ENCODE results near the gene USP43. TPM values are rescaled to one million over a fixed set of nuclear protein-coding genes. Genes with fewer than 3 reads are reported as not detected.

The USP43 gene
- total RNA-seq, 2 experiments from 2014 or later: 0.25 to 0.30 TPM

DNA sequence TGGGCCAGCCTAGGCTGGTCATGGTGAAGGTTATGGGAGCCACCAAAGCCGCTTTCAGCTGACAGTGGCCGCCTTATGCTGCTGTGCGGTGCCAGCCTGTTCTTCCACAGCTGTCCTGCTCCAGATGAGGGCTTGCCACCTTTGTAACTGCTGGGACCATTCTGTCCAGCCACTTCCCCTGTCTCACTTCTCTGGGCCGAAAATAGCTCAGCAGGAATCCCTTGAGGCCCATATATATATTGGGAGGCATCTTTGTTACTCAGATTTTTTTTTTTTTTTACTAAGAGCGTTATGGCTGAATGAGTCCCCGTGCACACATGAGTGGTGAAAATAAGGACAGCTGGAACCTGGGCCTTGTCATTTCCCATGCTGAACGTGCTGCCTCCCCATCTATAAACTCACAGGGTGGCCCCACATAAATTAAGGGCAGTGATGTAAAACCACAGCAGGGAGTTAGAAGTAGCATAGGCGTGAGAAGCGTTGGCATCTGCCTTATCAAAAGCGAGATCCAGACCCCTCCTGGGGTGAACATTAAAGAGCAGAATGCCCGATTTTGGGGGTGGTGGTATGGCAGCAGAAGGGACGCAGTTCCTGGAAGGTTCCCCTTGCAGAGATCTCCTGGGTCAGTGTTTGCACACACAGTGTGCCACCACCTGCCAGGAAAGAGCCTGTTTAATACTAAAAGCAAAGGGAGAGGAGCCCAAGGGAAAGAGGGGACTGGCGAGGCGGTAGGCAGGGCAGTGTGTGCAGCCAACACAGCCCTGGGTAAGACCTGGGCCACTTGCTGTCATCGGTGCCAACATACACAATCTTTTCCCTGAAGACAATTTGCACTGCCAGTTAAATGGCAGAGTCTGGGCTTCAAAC lies 57.8 kb downstream of the USP43 start:
- Mint-ChIP-seq H3K4me1 (no peaks in the 10 kb centered on the region), H3K9me3 (no peaks in the 10 kb centered on the region), H3K27ac (no peak overlapping the region), H3K27me3 (no peaks in the 10 kb centered on the region), H3K36me3 (ENCODE audit: low read depth) (no peaks in the 10 kb centered on the region), H3K4me3 (no peak overlapping the region)
- ChIA-PET CTCF (no interaction called here), POLR2A (no interaction called here)
- DNase-seq: no peak

DNA sequence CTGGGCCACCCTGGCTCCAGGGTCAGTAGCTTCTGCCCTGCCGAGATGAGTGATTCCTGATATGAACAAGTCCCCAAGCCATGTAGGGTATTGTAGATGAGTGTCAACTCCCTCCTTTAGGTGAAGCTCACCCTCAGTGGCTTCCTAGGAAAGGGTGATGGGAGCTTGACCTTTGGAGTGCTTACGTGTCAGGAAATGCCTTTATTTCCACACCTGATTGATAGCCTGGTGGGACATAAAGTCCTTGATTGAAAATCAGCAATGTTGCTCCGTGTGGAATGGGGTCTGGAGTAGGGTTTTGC lies 58.4 kb downstream of the USP43 start:
- no peak overlapping the region for H3K4me3 Mint-ChIP-seq
- CTCF ChIA-PET: no interaction called here
- H3K27ac Mint-ChIP-seq: no peak overlapping the region
- no peaks in the 10 kb centered on the region for H3K36me3 Mint-ChIP-seq (ENCODE audit: low read depth)
- H3K27me3 Mint-ChIP-seq: no peaks in the 10 kb centered on the region
- no peak for DNase-seq
- no peaks in the 10 kb centered on the region for H3K9me3 Mint-ChIP-seq
- POLR2A ChIA-PET: no interaction called here
- H3K4me1 Mint-ChIP-seq: no peaks in the 10 kb centered on the region

DNA sequence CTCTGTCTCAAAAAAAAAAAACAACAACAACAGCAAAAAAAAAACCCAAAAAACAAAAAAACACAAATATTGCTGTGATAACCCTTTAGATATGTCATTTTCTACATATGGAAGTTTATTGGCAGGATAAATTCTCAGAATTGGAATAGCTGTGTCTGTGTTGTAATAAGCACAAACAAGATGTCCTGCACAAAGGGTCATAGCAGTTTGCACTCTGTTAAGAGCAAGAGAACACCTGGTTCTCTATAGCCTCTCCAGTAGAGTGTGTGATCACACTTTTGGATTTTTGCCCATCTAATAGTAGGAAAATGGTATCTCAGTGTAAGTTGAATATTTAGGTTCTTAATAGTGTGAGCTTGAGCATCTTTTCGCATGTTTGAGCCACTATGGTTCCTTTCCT lies 60.4 kb downstream of the USP43 start:
- no peak for DNase-seq
- ChIA-PET CTCF (interaction anchor here (0.9 kb wide), 1 partner anchor 37 kb away, joined by 3 read pairs; no protein-coding TSS in a partner anchor), POLR2A (no interaction called here)
- Mint-ChIP-seq H3K4me1 (no peaks in the 10 kb centered on the region), H3K36me3 (ENCODE audit: low read depth) (no peaks in the 10 kb centered on the region), H3K27me3 (no peaks in the 10 kb centered on the region), H3K4me3 (no peak overlapping the region), H3K9me3 (no peaks in the 10 kb centered on the region), H3K27ac (no peak overlapping the region)

DNA sequence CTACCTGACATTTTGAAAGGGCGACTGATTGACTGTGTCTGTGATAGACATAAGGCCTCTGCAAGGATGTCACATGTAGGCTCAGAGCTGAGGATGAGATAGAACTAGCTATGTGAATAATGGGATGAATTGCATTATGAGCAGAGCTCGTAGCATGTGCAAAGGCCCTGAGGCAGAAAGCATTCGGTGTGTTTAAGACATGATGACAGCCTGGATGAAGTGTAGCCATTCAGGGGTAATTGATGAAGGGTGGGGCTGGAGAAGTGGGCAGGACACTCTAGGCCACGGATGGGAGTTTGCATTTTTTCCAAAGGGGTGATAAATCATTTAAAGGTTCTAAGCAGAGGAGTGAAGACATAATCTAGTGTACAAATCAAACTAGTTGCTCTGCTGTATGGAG lies 62.6 kb downstream of the USP43 start:
- no peak for DNase-seq
- H3K27me3 Mint-ChIP-seq: no peaks in the 10 kb centered on the region
- ChIA-PET POLR2A (no interaction called here), CTCF (no interaction called here)
- no peaks in the 10 kb centered on the region for H3K4me1 Mint-ChIP-seq
- no peaks in the 10 kb centered on the region for H3K36me3 Mint-ChIP-seq (ENCODE audit: low read depth)
- H3K9me3 Mint-ChIP-seq: no peaks in the 10 kb centered on the region
- H3K27ac Mint-ChIP-seq: no peak overlapping the region
- H3K4me3 Mint-ChIP-seq: no peak overlapping the region

DNA sequence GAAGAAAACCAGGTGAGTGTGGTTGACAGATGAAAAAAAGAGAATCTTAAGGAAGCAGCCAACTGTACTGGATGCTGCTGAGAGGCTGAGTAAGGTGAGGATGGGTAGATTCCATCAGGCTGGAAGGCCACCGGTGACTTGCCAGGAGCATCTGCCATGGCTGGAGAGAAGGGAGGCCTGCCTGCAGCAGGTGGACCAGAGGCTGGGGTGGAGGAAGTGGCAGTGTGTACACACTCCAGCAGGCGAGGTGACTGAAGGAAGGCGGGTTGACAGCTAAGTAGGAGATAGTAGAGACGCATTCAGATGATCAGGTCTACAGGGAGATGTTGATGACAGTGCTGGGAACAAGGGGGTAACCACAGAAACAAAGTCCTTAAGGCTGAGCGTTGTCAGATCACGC lies 69.5 kb downstream of the USP43 start:
- no peak for DNase-seq
- Mint-ChIP-seq H3K4me1 (no peaks in the 10 kb centered on the region), H3K36me3 (ENCODE audit: low read depth) (no peaks in the 10 kb centered on the region), H3K27me3 (no peaks in the 10 kb centered on the region), H3K9me3 (no peaks in the 10 kb centered on the region), H3K27ac (no peak overlapping the region), H3K4me3 (no peak overlapping the region)
- POLR2A ChIA-PET: no interaction called here
- CTCF ChIA-PET: no interaction called here

DNA sequence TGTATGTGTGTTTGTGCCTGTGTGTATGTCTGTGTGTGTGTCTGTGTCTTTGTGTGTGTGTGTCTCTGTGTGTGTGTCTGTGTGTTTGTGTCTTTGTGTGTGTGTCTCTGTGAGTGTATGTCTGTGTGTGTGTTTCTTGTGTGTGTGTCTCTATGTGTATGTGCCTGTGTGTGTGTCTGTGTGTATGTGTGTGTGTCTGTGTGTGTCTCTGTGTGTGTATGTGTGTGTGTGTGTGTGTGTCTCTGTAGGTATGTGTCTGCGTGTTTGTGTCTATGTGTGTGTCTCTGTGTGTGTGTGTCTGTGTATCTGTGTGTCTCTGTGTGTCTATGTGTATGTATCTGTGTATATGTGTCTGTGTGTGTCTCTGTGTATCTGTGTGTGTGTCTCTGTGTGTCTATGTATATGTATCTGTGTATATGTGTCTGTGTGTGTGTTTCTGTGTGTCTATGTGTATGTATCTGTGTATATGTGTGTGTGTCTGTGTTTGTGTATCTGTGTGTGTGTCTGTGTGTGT lies 70.2 kb downstream of the USP43 start:
- POLR2A ChIA-PET: no interaction called here
- no peaks in the 10 kb centered on the region for H3K36me3 Mint-ChIP-seq (ENCODE audit: low read depth)
- no peak for DNase-seq
- no peak overlapping the region for H3K4me3 Mint-ChIP-seq
- CTCF ChIA-PET: no interaction called here
- H3K4me1 Mint-ChIP-seq: no peaks in the 10 kb centered on the region
- no peaks in the 10 kb centered on the region for H3K9me3 Mint-ChIP-seq
- H3K27me3 Mint-ChIP-seq: no peaks in the 10 kb centered on the region
- H3K27ac Mint-ChIP-seq: no peak overlapping the region

DNA sequence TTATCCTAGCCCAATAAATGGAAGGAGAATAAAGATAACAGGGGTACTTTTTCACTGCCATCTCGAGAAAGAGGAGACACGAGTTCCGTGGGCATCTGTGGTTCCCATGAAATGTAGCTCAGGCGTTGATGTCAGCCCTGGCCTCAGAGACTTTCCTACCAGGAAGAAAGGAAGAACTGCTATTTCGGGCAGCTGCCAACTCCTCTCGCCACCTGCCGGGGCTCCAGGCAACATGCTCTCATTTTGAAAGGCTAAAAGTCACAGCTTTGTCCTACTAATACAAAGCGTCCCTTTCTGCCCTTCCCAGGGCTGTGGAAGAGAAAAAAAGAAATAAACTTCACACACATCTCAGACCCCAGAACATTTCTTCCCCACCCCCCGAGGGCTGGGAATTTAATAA lies 80.3 kb downstream of the USP43 start:
- no peak overlapping the region for H3K4me3 Mint-ChIP-seq
- no peaks in the 10 kb centered on the region for H3K4me1 Mint-ChIP-seq
- no peak overlapping the region for H3K27ac Mint-ChIP-seq
- no peaks in the 10 kb centered on the region for H3K9me3 Mint-ChIP-seq
- ChIA-PET CTCF (no interaction called here), POLR2A (no interaction called here)
- H3K27me3 Mint-ChIP-seq: no peaks in the 10 kb centered on the region
- no peaks in the 10 kb centered on the region for H3K36me3 Mint-ChIP-seq (ENCODE audit: low read depth)
- no peak for DNase-seq

DNA sequence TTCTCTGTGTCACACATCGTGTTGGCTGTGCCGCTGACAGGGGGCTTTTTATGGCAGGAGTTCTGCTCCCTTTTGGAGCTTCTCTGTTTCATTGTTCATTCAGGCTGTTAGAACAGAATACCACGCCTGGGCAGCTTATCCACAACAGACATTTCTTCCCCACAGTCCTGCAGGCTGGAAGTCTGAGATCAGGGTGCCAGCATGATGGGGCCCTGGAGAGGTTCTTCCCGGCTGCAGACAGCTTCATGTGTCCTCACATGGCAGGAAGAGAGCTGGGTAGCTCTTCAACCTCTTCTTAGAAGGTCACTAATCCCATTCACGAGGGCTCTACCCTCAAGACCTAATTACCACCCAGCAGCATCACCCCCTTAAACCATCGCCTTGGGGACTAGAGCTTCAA lies 81.0 kb downstream of the USP43 start:
- CTCF ChIA-PET: interaction anchor here (0.6 kb wide), 2 partner anchors 108 to 1477 kb away, joined by 3 read pairs; no protein-coding TSS in a partner anchor
- POLR2A ChIA-PET: no interaction called here
- Mint-ChIP-seq H3K9me3 (no peaks in the 10 kb centered on the region), H3K4me3 (no peak overlapping the region), H3K27ac (no peak overlapping the region), H3K27me3 (no peaks in the 10 kb centered on the region), H3K36me3 (ENCODE audit: low read depth) (no peaks in the 10 kb centered on the region), H3K4me1 (no peaks in the 10 kb centered on the region)
- no peak for DNase-seq

DNA sequence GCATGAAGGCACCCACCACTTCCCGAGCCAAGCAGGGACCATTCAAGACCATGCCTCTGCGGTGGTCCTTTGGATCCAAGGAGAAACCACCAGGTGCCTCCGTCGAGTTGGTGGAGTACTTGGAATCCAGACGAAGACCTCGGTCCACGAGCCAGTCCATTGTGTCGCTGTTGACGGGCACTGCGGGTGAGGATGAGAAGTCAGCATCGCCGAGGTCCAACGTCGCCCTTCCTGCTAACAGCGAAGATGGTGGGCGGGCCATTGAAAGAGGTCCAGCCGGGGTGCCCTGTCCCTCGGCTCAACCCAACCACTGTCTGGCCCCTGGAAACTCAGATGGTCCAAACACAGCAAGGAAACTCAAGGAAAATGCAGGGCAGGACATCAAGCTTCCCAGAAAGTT lies 82.7 kb downstream of the USP43 start:
- Mint-ChIP-seq H3K4me3 (no peak overlapping the region), H3K27ac (no peak overlapping the region), H3K27me3 (no peaks in the 10 kb centered on the region), H3K4me1 (no peaks in the 10 kb centered on the region), H3K36me3 (ENCODE audit: low read depth) (no peaks in the 10 kb centered on the region), H3K9me3 (no peaks in the 10 kb centered on the region)
- ChIA-PET POLR2A (no interaction called here), CTCF (no interaction called here)
- no peak for DNase-seq

DNA sequence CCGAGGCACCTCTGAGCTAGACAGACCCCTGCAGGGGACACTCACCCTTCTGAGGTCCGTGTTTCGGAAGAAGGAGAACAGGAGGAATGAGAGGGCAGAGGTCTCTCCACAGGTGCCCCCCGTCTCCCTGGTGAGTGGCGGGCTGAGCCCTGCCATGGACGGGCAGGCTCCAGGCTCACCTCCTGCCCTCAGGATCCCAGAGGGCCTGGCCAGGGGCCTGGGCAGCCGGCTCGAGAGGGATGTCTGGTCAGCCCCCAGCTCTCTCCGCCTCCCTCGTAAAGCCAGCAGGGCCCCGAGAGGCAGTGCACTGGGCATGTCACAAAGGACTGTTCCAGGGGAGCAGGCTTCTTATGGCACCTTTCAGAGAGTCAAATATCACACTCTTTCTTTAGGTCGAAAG lies 83.2 kb downstream of the USP43 start:
- no peaks in the 10 kb centered on the region for H3K36me3 Mint-ChIP-seq (ENCODE audit: low read depth)
- no peak overlapping the region for H3K4me3 Mint-ChIP-seq
- POLR2A ChIA-PET: no interaction called here
- H3K9me3 Mint-ChIP-seq: no peaks in the 10 kb centered on the region
- no peak overlapping the region for H3K27ac Mint-ChIP-seq
- H3K4me1 Mint-ChIP-seq: no peaks in the 10 kb centered on the region
- no peak for DNase-seq
- no peaks in the 10 kb centered on the region for H3K27me3 Mint-ChIP-seq
- CTCF ChIA-PET: no interaction called here

DNA sequence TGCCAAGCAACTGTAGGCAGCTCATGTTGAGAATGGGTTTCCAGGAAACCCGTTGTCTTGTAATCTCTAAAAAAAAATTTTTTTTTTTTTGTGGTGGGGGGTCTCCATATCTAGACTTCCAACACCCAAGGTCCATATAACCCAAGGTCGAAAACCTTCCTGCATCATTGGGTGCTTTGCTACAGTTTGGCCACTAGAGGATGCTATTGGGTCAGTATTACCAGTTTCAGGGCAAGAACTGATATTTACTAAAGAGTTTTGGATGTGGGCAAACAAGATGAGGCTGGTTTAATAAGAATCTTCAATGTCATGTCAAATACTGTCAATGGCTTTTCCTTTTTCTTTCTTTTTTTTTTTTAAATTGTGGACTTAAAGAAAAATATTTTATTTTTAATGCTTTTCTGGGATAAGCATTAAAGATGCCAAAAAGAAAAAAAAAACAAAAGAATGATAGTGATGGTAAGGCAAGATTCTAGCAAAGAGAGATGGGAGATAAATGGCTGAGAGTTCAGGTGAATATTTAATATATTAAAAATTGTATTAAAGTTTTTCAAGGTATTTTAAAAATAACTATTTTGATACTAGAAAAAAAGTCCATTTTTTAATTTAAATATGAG lies 83.8 kb downstream of the USP43 start:
- Mint-ChIP-seq H3K36me3 (ENCODE audit: low read depth) (no peaks in the 10 kb centered on the region), H3K27me3 (no peaks in the 10 kb centered on the region), H3K9me3 (no peaks in the 10 kb centered on the region), H3K27ac (no peak overlapping the region), H3K4me1 (no peaks in the 10 kb centered on the region), H3K4me3 (no peak overlapping the region)
- CTCF ChIA-PET: no interaction called here
- DNase-seq: peak; percentile 24
- POLR2A ChIA-PET: no interaction called here

DNA sequence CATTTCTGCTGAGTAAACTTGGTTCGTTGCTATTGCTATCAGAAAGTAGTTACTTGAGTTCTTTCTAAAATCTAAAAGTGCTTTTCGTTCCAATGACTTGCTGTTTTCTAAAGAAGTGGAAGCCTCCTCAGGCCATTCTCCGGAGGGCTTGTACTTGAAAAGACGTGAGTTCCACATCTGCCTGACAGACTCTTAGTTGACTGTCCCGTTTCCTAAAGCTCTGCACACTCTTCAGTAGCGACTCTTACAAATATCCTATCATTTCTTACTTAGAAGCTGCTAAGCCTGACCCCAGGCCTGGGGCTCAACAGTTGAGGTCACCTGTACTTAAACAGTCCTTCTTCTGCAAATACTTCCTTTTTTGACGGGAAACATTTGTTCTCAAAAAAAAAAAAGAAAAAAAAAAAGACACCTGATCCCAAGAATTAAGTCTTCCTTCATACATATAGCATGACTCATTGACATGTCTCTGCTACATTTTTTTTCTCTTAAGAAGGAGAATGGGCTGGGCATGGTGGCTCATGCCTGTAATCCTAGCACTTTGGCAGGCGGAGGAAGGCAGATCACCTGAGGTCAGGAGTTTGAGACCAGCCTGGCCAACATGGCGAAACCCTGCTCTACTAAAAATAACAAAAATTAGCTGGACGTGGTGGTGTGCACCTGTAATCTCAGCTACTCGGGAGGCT lies 84.6 kb downstream of the USP43 start:
- H3K36me3 Mint-ChIP-seq (ENCODE audit: low read depth): no peaks in the 10 kb centered on the region
- H3K27ac Mint-ChIP-seq: no peak overlapping the region
- H3K4me3 Mint-ChIP-seq: no peak overlapping the region
- ChIA-PET CTCF (no interaction called here), POLR2A (no interaction called here)
- no peaks in the 10 kb centered on the region for H3K27me3 Mint-ChIP-seq
- H3K9me3 Mint-ChIP-seq: no peaks in the 10 kb centered on the region
- DNase-seq: no peak
- no peaks in the 10 kb centered on the region for H3K4me1 Mint-ChIP-seq

DNA sequence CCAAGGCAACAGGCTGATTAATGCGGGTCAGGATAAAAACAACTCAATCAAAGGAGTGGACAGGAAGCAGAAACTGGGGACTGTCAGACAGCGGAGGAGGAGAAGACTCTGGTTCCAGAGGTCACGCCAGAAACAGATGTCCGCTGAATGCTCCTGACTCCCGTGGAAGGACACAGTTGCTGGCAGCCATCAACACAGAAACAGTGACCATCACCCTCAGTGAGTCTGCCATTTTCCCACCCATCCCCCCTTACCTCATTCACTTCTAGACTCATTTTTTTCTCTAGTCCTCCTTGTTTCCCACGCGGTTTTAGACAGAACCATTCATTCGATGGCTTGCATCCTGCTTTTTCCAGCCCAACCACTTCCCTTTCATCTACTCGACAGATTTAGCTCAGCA lies 105.2 kb downstream of the USP43 start:
- peaks cover 9% of the 10 kb centered on the region for H3K27me3 Mint-ChIP-seq
- no peaks in the 10 kb centered on the region for H3K36me3 Mint-ChIP-seq (ENCODE audit: low read depth)
- no peak overlapping the region for H3K27ac Mint-ChIP-seq
- no peaks in the 10 kb centered on the region for H3K4me1 Mint-ChIP-seq
- no peak for DNase-seq
- no peaks in the 10 kb centered on the region for H3K9me3 Mint-ChIP-seq
- no peak overlapping the region for H3K4me3 Mint-ChIP-seq
- POLR2A ChIA-PET: no interaction called here
- CTCF ChIA-PET: interaction anchor here (0.5 to 0.6 kb wide), 2 partner anchors 18 to 1149 kb away, joined by 3 read pairs; no protein-coding TSS in a partner anchor
